RCC 7860 (cell line): ENCODE data around the gene SAMD8.

Source experiments
- DNase-seq: peaks from one replicate; pipeline ENCODE4 v3.0.0-alpha.2; 2015; ENCODE audit warnings: low spot score
- FAIRE-seq: peaks from 2 replicates; lab custom pipeline; 2012; peaks lifted over from hg19 to GRCh38; lab: Jason Lieb, UNC

The SAMD8 gene

GRCh38 chr10:75084834-75085384 is 26.5 kb upstream of the SAMD8 start:
- no peak for FAIRE-seq
- DNase-seq, result no peak

- FAIRE-seq (no peak), DNase-seq (no peak)
These were observed 25.1 kb upstream of the SAMD8 start for GRCh38 chr10:75086278-75086934.

- no peak for DNase-seq
- no peak for FAIRE-seq
These were observed 22.8 kb upstream of the SAMD8 start for GRCh38 chr10:75088640-75089039.

GRCh38 chr10:75089634-75090033 is 21.8 kb upstream of the SAMD8 start:
- no peak for FAIRE-seq
- DNase-seq, result no peak

GRCh38 chr10:75091146-75091545 is 20.3 kb upstream of the SAMD8 start:
- DNase-seq (no peak), FAIRE-seq (no peak)

GRCh38 chr10:75094465-75094864 is 17.0 kb upstream of the SAMD8 start:
- DNase-seq, result no peak
- FAIRE-seq, result no peak

- no peak for FAIRE-seq
- no peak for DNase-seq
These were observed 15.8 kb upstream of the SAMD8 start for GRCh38 chr10:75095631-75096030.

GRCh38 chr10:75096749-75097148 is 14.7 kb upstream of the SAMD8 start:
- FAIRE-seq, result no peak

GRCh38 chr10:75097666-75098285 is 13.7 kb upstream of the SAMD8 start:
- FAIRE-seq (no peak), DNase-seq (no peak)

More at GRCh38 chr10:75096749-75097148, 14.7 kb upstream of the SAMD8 start:
- no peak for DNase-seq

- no peak for DNase-seq
These were observed 12.4 kb upstream of the SAMD8 start for GRCh38 chr10:75098902-75099673.

GRCh38 chr10:75099952-75100763 is 11.3 kb upstream of the SAMD8 start:
- no peak for FAIRE-seq
- DNase-seq, result peak; percentile 32

More at GRCh38 chr10:75098902-75099673, 12.4 kb upstream of the SAMD8 start:
- FAIRE-seq, result no peak

- no peak for FAIRE-seq
- DNase-seq, result no peak
These were observed 10.6 kb upstream of the SAMD8 start for GRCh38 chr10:75100764-75101291.

- DNase-seq, result no peak
- no peak for FAIRE-seq
These were observed 9.8 kb upstream of the SAMD8 start for GRCh38 chr10:75101416-75102251.

- FAIRE-seq, result no peak
These were observed 8.4 kb upstream of the SAMD8 start for GRCh38 chr10:75102830-75103673.

GRCh38 chr10:75103881-75104686 is 7.4 kb upstream of the SAMD8 start:
- FAIRE-seq (no peak), DNase-seq (no peak)

More at GRCh38 chr10:75102830-75103673, 8.4 kb upstream of the SAMD8 start:
- DNase-seq, result no peak

GRCh38 chr10:75104842-75105241 is 6.6 kb upstream of the SAMD8 start:
- DNase-seq, result no peak
- no peak for FAIRE-seq

- no peak for FAIRE-seq
- no peak for DNase-seq
These were observed 5.8 kb upstream of the SAMD8 start for GRCh38 chr10:75105576-75106197.
